GM19035 (cell line): ENCODE data around the gene STK24.

ENCODE experiments used
- ATAC-seq: cut with Tn5 transposase; IDR thresholded peaks from one replicate; pipeline ENCODE4 v1.9.1; 2021; ENCODE audit not compliant: unreplicated experiment

The STK24 gene

GRCh38 chr13:98514288-98514687, 62.6 kb downstream of the STK24 start:
- no peak for ATAC-seq

GRCh38 chr13:98513837-98514236, 63.1 kb downstream of the STK24 start:
- no peak for ATAC-seq

GRCh38 chr13:98512774-98513665, 63.9 kb downstream of the STK24 start:
- no peak for ATAC-seq

- ATAC-seq: no peak
These were observed 65.5 kb downstream of the STK24 start for GRCh38 chr13:98511435-98511834.

- no peak for ATAC-seq
These were observed 66.8 kb downstream of the STK24 start for GRCh38 chr13:98510156-98510509.

- peak; percentile 56 for ATAC-seq
These were observed 67.4 kb downstream of the STK24 start for GRCh38 chr13:98509271-98510155.

- no peak for ATAC-seq
These were observed 68.2 kb downstream of the STK24 start for GRCh38 chr13:98508685-98509084.

- ATAC-seq: no peak
These were observed 68.6 kb downstream of the STK24 start for GRCh38 chr13:98508280-98508679.

GRCh38 chr13:98507282-98507797, 69.6 kb downstream of the STK24 start:
- ATAC-seq: no peak

- ATAC-seq: no peak
These were observed 70.1 kb downstream of the STK24 start for GRCh38 chr13:98506728-98507230.

GRCh38 chr13:98506322-98506721, 70.6 kb downstream of the STK24 start:
- ATAC-seq: no peak

GRCh38 chr13:98505217-98505616, 71.7 kb downstream of the STK24 start:
- no peak for ATAC-seq

- ATAC-seq: peak; percentile 46
These were observed 72.4 kb downstream of the STK24 start for GRCh38 chr13:98504371-98504963.

- peak; percentile 1 for ATAC-seq
These were observed 72.9 kb downstream of the STK24 start for GRCh38 chr13:98504029-98504351.

GRCh38 chr13:98503175-98504028, 73.5 kb downstream of the STK24 start:
- ATAC-seq: no peak

GRCh38 chr13:98500963-98501421, 75.9 kb downstream of the STK24 start:
- ATAC-seq: peak; percentile 67

GRCh38 chr13:98496966-98497365, 79.9 kb downstream of the STK24 start:
- no peak for ATAC-seq

GRCh38 chr13:98496479-98496791, 80.5 kb downstream of the STK24 start:
- no peak for ATAC-seq

- ATAC-seq: no peak
These were observed 81.1 kb downstream of the STK24 start for GRCh38 chr13:98495627-98496478.
